ENCODE data around the gene PDGFC. TPM values are rescaled to one million over a fixed set of nuclear protein-coding genes. Genes with fewer than 3 reads are reported as not detected.

PDGFC gene
- total RNA-seq, 1 experiment from 2014 or later: 9.8 TPM

- TF ChIP-seq, protein P1, sequence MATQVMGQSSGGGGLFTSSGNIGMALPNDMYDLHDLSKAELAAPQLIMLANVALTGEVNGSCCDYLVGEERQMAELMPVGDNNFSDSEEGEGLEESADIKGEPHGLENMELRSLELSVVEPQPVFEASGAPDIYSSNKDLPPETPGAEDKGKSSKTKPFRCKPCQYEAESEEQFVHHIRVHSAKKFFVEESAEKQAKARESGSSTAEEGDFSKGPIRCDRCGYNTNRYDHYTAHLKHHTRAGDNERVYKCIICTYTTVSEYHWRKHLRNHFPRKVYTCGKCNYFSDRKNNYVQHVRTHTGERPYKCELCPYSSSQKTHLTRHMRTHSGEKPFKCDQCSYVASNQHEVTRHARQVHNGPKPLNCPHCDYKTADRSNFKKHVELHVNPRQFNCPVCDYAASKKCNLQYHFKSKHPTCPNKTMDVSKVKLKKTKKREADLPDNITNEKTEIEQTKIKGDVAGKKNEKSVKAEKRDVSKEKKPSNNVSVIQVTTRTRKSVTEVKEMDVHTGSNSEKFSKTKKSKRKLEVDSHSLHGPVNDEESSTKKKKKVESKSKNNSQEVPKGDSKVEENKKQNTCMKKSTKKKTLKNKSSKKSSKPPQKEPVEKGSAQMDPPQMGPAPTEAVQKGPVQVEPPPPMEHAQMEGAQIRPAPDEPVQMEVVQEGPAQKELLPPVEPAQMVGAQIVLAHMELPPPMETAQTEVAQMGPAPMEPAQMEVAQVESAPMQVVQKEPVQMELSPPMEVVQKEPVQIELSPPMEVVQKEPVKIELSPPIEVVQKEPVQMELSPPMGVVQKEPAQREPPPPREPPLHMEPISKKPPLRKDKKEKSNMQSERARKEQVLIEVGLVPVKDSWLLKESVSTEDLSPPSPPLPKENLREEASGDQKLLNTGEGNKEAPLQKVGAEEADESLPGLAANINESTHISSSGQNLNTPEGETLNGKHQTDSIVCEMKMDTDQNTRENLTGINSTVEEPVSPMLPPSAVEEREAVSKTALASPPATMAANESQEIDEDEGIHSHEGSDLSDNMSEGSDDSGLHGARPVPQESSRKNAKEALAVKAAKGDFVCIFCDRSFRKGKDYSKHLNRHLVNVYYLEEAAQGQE (IDR thresholded peaks at IDR 0.05; ENCODE audit: low read depth): no peak
- TF ChIP-seq, protein P2, sequence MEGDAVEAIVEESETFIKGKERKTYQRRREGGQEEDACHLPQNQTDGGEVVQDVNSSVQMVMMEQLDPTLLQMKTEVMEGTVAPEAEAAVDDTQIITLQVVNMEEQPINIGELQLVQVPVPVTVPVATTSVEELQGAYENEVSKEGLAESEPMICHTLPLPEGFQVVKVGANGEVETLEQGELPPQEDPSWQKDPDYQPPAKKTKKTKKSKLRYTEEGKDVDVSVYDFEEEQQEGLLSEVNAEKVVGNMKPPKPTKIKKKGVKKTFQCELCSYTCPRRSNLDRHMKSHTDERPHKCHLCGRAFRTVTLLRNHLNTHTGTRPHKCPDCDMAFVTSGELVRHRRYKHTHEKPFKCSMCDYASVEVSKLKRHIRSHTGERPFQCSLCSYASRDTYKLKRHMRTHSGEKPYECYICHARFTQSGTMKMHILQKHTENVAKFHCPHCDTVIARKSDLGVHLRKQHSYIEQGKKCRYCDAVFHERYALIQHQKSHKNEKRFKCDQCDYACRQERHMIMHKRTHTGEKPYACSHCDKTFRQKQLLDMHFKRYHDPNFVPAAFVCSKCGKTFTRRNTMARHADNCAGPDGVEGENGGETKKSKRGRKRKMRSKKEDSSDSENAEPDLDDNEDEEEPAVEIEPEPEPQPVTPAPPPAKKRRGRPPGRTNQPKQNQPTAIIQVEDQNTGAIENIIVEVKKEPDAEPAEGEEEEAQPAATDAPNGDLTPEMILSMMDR (IDR thresholded peaks at IDR 0.05 in 2 of 3, conservative IDR thresholded peaks at IDR 0.05 in 1 of 3; ENCODE audit: borderline replicate concordance in 1 of 3, insufficient read depth in 1 of 3, low read depth in 2 of 3, low read length in 2 of 3): no peak
- peak; percentile 38; the same call in 1 of the 2 replicates for TF ChIP-seq RAD21 (IDR thresholded peaks at IDR 0.05; ENCODE audit: low read depth)
- peak; percentile 88 for TF ChIP-seq TCF7L2 (IDR thresholded peaks at IDR 0.05; ENCODE audit: borderline replicate concordance, extremely low read depth, insufficient read depth, insufficient read length)
- TF ChIP-seq CBX3 (IDR thresholded peaks at IDR 0.05; ENCODE audit: low read depth): peak; percentile 98
- no peak for TF ChIP-seq POLR2A (IDR thresholded peaks at IDR 0.05; ENCODE audit: borderline replicate concordance, extremely low read depth, insufficient read depth, insufficient read length)
These were observed 40.3 kb downstream of the PDGFC start (continued) for GRCh38 chr4:156931267-156931666.

- no peaks in the 10 kb centered on the region for H3K36me3 ChIP-seq (ENCODE audit: control insufficient read depth in 1 of 2, insufficient read depth in 2 of 2, low read length in 2 of 2)
- no peak overlapping the region for H3K4me3 ChIP-seq (replicated peaks in 1 of 2; ENCODE audit: low read depth in 1 of 2, low read length in 2 of 2)
- no peak overlapping the region for H3K27ac ChIP-seq (ENCODE audit: low read depth, low read length)
- ATAC-seq (no peak), DNase-seq (ENCODE audit: low read depth, low spot score) (no peak)
- intact Hi-C loops (cut with micrococcal nuclease): no loop called here
- BruUV-seq (replicated peaks): no TSS peak
- H3K9me3 ChIP-seq (ENCODE audit: control insufficient read depth in 1 of 2, insufficient read depth in 1 of 2, low read depth in 1 of 2, low read length in 2 of 2): no peaks in the 10 kb centered on the region
- no peaks in the 10 kb centered on the region for H3K79me2 ChIP-seq (ENCODE audit: insufficient read depth, low read length)
- no peaks in the 10 kb centered on the region for H4K20me1 ChIP-seq (ENCODE audit: insufficient read depth)
- TF ChIP-seq CBX3 (IDR thresholded peaks at IDR 0.05; ENCODE audit: low read depth) (no peak), YY1 (IDR thresholded peaks at IDR 0.05; ENCODE audit: extremely low read depth, insufficient replicate concordance, low read depth, low read length) (no peak)
- CTCF ChIA-PET: no interaction called here
- RAD21 ChIA-PET (ENCODE audit: low non-redundant PET in 1 of 2, low total read pairs in 2 of 2, uncharacterized antibody in 2 of 2, unreplicated experiment in 2 of 2): no interaction called here
- H3K9me2 ChIP-seq (ENCODE audit: insufficient read depth): no peaks in the 10 kb centered on the region
- H2AFZ ChIP-seq (ENCODE audit: low read depth, low read length, poor library complexity, severe bottlenecking): no peak overlapping the region
- no peak overlapping the region for H3K9ac ChIP-seq (ENCODE audit: low read length)
- peaks cover 20 to 27% of the 10 kb centered on the region in 2 experiments for H3K4me1 ChIP-seq (ENCODE audit: control insufficient read depth in 1 of 2, insufficient read depth in 2 of 2, low read length in 2 of 2)
- POLR2A ChIA-PET: no interaction called here
- H3K27me3 ChIP-seq (ENCODE audit: insufficient read depth, low read length): no peaks in the 10 kb centered on the region
- H3K4me2 ChIP-seq (ENCODE audit: low read length): no peak overlapping the region
These were observed 42.1 kb downstream of the PDGFC start for GRCh38 chr4:156929386-156930105.
